GM10266 (cell line): Measurements from ENCODE around the gene MEIOSIN.

Experiments used
- DNase-seq: peaks from one replicate; pipeline ENCODE4 v3.0.0; 2012; ENCODE audit errors: extremely low spot score
- TF ChIP-seq, protein P1 (sequence below): IDR thresholded peaks from 2 replicates; pipeline ENCODE4 v1.5.1; 2012; ENCODE audit warnings: mild to moderate bottlenecking, low read depth; ENCODE audit not compliant: control insufficient read depth, insufficient read depth; ENCODE audit errors: missing control alignments

The MEIOSIN gene

DNA sequence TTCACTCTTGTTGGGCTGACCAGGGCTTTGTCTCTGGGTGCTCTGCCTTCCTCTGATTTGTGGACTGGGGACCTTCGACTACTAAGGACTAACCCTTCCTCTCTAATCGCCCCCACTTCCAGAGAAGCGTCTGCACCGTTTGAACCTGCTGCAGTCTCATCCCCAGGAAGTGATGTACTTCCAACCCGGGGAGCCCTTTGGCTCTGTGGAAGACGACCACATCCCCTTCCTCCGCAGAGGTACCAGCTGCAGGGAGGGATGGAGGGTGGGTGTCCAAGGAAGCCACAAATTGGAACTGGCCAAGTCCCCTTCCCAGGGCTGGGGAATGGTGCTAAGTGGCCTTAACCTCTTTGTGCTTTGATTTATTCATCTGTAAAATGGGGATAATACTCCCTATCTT is 31.6 kb upstream of the MEIOSIN start:
- TF ChIP-seq, protein P1, sequence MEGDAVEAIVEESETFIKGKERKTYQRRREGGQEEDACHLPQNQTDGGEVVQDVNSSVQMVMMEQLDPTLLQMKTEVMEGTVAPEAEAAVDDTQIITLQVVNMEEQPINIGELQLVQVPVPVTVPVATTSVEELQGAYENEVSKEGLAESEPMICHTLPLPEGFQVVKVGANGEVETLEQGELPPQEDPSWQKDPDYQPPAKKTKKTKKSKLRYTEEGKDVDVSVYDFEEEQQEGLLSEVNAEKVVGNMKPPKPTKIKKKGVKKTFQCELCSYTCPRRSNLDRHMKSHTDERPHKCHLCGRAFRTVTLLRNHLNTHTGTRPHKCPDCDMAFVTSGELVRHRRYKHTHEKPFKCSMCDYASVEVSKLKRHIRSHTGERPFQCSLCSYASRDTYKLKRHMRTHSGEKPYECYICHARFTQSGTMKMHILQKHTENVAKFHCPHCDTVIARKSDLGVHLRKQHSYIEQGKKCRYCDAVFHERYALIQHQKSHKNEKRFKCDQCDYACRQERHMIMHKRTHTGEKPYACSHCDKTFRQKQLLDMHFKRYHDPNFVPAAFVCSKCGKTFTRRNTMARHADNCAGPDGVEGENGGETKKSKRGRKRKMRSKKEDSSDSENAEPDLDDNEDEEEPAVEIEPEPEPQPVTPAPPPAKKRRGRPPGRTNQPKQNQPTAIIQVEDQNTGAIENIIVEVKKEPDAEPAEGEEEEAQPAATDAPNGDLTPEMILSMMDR = no peak
- DNase-seq = no peak

DNA sequence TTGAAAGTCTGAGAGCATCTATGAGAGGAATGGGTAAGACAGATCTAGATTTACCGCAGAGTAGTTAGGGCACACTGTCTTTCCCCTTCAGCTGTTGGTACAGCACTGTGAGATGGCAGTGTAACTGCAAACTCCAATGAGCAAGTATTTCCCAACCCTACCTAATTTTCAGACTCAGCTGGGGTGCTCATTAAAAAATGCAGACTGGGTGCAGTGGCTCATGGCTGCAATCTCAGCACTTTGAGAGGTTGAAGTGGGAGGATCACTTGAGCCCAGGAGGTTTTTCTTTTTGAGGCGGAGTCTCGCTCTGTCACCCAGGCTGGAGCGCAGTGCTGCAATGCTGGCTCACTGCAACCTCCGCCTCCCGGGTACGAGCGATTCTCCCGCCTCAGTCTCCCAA is 28.1 kb upstream of the MEIOSIN start:
- no peak for DNase-seq
- TF ChIP-seq, protein P1 = no peak

DNA sequence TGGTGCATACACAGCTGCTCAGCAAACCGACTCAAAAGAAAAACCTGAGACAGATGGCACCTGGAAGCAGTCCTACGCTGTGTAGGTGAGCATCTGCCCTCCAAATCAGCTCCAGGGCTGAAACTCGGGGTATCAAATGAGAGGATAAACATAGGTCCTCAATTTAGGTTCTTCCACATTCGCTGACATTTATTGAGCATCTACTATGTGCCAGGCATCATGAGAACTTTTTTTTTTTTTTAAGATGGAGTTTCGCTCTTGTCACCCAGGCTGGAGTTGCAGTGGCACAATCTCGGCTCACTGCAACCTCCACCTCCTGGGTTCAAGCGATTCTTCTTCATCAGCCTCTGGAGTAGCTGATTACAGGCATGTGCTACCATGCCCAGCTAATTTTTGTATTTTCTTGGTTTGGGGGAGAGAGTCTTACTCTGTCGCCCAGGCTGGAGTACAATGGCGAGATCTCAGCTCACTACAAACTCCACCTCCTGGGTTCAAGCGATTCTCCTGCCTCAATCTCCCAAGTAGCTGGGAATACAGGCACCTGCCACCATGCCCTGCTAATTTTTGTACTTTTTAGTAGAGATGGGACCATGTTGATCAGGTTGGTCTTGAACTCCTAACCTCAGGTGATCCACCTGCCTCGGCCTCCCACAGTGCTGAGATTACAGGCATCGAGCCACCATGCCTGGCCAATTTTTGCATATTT is 27.4 kb upstream of the MEIOSIN start:
- no peak for DNase-seq
- TF ChIP-seq, protein P1 = no peak

DNA sequence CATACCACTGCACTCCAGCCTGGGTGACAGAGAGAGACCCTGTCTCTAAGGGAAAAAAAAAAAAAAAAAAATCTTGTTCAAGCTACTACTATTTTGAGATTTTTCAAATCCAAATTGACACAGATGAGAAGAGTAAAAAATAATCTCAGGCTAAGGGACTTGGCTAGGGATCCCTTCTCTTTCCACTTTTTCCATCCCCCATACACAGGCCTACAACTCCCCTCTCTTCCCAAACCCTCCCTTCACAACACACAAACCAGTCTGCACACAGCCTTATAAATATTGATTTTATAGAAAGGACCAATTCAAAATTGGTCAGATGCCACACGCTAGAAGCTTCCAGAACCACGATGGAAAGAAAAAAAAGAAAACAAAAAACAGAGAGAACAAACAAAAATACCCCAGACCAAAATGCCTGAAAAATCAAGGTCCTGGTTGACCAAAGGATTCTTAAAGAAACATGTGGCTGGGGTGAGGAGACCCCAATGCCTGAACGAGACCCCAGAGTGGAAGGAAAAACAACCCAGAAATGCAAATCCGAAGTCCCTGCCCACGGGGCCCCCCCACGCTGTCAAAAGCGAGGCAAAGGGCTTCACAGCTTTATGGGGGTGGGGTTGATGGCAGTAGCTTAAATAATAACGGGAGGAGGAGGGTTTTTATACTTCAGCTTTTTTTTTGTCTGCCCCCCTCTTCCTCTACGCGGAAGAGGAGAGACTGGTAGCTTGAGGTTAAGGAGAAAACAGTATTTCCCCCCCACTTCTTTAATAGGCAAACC is 22.7 kb upstream of the MEIOSIN start:
- DNase-seq = no peak
- TF ChIP-seq, protein P1 = no peak

DNA sequence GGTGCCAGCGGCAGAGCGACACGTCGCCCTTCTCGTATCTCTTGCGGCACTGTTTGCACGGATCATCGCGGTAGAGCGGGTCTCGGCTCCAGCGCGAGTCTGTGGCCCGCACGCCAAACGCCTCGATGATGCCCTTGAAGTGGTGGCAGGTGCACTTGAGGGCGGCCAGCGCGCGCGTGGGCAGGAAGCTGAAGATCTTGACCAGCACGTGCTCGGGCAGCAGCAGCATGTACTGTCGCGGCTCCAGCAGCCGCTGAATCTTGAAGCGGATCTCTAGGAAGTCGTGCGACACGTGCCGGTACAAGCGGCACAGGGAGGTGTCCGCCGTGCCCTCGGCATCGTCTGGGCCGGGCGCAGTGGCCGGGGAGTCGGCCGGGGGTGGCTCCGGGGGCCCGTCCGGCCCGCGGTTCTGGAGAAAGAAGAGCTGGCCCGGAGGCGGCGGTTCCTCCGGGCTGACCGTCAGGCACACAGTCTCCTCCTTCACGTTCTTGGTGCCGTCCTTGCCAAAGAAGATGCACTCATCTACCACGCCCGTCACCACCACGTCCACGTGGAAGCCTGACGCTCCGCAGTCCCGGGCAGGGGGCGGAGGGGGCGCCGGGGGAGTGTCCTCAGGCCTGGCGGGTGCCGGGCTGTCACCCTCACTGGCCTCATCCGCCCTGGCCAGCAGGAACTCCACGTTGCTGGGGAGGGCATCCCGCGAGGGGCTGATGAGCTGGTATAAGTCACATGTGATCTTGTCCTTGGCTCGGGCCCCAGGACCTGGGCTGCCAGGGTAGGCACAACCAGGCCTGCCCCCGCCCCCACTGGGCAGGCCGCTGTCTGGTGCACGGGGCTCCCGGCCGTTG is 21.2 kb upstream of the MEIOSIN start:
- DNase-seq = no peak
- TF ChIP-seq, protein P1 = no peak

DNA sequence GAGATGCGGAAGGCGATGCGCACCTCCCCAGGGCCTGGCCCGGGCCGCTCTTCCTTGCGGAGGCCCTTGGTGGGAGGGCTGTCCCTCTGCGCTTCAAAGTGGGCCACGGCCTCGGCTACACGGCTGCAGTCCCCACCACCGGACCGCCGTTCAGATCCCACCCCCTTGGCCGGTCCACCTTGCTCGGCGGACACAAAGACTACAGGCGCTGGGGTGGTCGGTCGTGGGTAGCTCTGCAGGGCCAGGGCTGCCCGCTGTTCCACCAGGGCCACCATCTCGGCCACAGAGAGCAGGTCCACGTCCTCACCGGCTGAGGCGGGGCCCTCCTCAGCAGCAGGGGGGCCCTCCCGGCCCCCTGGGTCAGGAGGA is 20.6 kb upstream of the MEIOSIN start:
- no peak for DNase-seq
- TF ChIP-seq, protein P1 = no peak
